HTR-8/SVneo (cell line): ENCODE measurements around the gene RHO.

ENCODE experiments used
- DNase-seq: peaks from one replicate; pipeline ENCODE4 v3.0.0; 2011; ENCODE audit warnings: low spot score, mixed read lengths; ENCODE audit not compliant: insufficient read length
- FAIRE-seq: peaks from 2 replicates; lab custom pipeline; 2011; peaks lifted over from hg19 to GRCh38; lab: Jason Lieb, UNC

RHO gene

DNA sequence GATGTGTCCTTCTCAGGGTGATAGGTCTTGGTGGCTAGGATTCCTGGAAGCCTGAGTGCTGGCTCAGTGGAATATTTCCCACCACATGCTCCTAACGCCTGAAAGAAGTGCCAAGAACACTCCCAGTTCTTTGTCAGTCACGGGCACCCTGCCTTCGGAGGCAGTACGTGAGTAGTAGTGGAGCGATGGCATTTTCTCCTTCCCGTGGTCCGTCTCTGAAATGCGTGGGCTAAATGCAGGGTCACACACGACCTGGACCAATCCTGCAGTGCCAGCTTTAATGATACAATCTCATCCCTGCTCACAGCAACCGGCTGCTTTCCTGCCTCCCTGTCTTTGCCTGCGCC is 29.1 kb downstream of the RHO start:
- DNase-seq (no peak), FAIRE-seq (no peak)

DNA sequence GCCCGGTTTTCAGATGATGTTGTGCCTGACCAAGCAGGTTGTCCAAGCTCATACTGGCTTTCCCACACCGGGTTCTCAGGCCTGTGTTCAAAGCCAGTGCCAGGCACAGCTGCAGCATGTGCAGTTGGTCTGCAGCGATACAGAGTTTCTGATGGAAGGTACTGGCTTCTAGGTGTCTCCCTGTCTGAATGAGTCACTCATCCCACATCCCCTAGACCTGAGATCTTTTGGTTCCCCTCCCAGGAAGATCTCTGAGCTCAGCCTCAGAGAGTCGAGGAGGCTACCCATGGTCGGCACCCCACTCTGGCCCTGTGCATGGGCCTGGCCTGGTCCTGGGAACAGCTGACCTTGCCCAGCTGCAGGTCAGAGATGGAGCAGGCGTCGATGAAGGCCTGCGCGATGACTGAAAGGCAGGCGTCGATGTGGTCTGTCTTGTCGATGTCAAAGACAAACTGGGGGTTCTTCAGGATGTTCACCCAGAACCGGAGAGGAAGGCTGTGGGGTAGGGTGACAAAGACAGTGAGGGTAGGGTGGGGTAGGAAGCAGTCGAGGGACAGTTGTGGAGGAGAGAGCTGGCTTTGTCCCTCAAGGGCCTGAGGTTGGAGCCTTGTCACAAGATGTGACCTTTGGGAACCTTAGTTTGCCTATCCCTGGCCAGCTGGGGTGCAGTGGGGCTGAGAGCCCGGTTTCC is 29.8 kb downstream of the RHO start:
- DNase-seq (no peak), FAIRE-seq (peak; percentile 52)

DNA sequence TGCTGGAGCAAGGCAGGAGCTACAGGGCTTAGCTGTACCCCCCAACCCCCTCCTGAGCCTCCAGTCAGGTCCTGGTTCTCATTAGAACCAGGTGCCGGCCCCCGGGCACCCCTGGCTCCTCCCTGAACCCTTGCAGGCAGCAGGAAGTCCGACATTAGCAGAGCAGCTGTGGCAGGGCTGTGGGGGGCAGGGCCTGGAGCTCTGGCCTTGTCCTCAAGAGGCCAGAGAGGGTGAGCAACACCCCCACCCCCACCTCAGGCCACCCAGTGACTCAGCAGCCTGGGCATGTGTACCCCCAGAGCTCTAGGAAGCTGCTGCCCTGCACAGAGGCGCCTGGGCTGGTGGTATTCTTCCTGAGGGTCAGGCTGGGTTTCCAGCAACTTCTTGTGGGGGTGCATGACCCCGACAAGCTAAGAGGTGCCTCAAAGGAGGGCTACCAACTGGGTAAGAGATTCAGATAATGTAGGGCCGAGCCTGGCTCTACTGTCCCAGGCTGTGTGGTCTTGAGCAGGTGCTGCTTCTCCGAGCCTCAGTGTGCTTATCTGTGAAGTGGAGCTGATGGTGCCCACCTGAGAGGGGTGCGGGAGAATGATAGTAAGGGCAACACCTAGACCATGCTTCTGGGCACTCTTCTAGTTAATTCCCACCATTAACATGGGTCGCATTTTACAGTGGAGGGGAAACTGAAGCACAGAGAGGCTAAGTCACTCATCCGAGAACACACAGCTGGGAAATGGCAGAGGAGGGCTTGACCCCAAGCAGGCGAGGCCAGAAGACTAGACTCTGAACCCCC is 30.5 kb downstream of the RHO start:
- peak; percentile 88 for DNase-seq

DNA sequence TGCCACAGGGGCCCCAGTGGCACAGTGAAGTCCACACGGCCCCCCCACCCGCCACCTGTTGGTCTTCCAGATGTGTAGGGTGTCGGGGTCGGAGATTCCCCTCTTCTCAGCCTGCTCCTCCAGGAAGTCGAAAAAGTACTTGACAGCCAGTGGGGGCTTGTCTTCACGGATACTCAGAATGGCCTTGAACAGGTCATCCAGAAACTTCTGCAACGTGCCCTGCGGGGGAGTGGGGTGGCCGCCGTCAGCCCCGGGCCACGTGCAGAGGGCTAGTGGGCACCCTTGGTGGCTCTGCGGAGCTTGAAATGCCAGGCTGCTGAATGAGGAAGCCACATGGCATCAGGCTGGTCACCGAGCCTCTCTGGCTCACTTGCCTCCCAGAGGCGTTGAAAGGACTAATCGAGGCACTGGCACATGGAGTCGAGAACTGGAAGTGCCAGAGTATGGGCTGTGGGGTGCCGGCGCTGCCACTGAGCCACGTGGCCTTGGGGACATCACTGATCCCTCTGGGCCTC is 31.2 kb downstream of the RHO start:
- DNase-seq (no peak), FAIRE-seq (no peak)

More for the DNA sequence above, 30.5 kb downstream of the RHO start:
- FAIRE-seq = peak; percentile 86

DNA sequence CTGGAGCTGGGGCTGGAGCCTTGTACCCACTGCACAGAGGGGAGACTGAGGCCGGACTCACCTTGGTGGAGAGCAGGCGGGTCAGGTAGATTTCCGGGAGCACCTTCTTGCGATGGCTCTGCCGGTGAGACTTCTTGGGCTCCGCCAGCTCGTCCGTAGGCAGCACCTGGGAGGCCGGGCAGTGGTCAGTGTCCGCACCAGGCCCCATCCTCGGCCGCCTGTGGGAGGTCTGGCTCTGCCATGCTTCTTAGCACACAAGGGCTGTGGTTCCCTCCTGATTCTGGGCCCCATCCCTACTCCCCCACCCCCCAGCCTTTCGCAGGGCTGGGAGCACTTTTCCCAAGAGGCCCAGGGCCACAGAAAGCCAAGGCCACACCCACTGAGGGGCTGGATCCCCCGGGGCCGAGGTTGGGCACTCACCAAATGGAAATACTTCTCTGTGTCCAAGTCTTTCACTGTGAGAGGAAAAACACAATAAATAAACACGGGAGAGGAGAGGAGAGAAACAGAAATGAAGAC is 31.9 kb downstream of the RHO start:
- FAIRE-seq (no peak), DNase-seq (peak; percentile 56)

DNA sequence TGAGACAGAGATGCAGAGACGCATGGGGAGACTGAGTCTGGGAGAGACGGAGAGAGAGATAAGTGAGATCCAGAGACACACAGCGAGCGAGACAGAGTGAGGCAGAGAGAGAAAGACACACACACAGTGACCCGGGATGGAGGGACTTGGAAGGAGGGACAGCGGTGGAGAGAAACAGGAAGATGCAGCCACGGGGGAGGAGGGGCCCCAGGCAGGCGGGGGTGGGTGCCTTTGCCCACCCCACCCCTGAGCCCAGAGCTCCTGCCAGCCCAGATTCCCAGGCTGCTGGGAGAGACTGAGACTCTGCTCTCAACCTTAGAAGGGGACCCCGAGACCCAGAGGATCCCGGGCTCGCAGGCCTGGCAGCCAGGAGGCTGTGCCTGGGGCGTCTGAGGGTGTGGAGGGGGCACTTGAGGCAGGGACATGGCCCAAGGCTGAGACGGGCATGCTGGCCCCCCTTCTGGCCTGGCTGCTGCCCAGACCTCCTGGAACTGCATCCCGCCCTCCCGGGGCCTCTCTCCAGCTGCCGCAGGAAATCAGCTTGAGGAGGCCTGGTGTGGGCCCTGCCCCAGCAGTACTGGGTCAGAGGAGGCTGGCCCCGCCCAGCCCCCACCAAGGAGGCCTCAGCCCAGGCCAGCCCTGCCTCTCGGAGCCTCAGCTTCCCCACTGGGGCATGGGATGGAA is 32.6 kb downstream of the RHO start:
- peak; percentile 84 for DNase-seq
- FAIRE-seq = peak; percentile 49

DNA sequence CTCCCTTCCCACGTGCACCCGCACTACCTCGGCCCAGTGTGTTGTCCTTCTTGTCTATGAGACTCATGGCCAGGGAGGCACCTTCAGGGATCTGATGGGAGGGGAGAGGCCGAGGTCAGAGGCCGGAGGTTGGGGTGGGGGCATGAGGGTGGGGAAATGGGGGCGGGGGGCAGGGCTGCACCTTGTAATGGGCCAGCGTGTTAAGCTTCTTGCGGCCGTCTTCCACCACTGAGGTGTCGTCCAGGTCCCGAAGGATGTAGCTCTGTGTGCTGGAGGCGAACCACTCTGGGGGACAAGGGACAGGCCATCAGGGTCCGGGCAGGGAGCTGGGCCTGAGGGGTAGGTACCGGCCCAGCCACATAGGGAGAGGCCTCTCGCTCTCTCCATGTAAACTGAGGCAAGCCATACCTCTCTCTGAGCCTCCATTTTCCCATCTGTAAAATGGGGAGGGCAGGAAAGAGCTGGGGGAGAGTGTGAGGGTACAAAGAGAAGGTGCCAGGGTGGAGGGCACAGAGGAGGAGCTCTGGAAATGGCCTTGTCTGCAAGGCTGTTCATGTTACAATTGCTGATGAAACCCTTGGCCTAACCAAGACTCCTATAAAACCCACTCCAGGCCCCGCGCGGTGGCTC is 33.3 kb downstream of the RHO start:
- DNase-seq (no peak), FAIRE-seq (no peak)

DNA sequence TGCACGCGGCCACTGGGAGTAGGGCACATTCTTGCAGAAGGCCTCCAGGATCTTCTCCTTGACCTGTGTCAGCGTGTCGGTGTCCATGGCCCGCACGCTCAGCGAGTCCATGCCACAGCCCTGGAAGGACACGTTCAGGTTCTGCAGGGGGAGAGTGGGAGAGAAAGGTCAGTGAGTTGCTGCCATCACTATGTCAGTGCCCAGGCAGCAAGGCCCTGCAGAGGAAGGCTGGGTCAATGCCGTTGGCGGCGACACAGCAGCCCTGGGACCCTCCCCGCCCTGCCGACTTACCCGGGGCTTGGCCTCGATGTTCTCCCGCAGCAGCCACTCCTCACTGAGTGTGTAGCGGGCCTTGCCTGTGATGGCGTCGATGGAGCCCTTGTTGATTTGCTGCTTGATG is 34.4 kb downstream of the RHO start:
- DNase-seq = no peak
- FAIRE-seq = no peak

DNA sequence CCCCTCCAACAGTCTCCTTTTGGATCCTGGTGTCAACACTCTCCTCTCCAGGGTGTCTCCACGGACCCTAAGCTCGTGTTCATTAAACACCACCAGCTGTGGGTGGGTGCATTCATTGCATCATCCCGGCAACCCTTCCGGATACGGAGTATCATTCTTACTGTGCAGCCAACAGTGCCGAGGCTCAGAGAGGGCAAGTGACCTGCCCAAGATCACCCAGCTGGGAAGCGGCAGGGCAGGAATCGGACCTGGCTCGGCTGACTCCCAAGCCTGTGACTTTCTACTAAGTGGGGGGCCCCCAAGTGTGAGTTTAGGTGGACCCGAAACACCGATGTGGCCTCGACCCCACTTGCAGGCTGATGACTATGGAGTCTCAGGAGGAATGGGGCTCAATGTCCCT is 34.9 kb downstream of the RHO start:
- no peak for FAIRE-seq

DNA sequence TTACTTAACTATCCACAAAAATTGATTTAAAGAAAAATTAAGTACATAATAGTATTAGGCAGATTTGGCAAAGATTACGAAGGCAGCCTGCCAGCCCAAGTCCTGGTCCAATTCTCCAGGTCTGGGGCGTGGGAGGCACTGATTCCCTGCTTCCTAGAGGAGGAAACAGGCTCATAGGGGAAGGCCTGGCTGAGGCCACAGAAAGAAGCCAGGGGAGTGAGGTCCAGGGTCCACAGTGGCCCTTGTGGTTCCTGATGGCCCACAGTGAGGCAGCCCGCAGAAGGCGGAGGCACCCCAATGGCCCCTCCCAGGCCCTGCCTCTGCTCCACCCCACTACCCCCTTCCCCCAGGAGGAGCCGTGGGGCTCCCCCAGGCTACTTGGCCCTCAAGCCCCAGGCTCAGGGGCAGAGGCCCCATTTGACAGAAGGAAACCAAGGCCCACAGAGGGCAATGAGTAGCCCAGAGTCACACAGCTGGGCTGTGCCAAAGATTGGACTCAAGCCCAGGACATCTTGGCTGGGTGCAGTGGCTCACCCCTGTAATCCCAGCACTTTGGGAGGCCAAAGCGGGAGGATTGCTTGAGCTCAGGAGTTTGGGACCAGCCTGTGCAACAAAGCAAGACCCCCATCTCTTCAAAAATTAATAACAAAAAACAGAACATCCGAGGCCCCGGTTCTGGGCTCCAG is 35.6 kb downstream of the RHO start:
- DNase-seq (no peak), FAIRE-seq (no peak)

More for the DNA sequence above, 34.9 kb downstream of the RHO start:
- no peak for DNase-seq

DNA sequence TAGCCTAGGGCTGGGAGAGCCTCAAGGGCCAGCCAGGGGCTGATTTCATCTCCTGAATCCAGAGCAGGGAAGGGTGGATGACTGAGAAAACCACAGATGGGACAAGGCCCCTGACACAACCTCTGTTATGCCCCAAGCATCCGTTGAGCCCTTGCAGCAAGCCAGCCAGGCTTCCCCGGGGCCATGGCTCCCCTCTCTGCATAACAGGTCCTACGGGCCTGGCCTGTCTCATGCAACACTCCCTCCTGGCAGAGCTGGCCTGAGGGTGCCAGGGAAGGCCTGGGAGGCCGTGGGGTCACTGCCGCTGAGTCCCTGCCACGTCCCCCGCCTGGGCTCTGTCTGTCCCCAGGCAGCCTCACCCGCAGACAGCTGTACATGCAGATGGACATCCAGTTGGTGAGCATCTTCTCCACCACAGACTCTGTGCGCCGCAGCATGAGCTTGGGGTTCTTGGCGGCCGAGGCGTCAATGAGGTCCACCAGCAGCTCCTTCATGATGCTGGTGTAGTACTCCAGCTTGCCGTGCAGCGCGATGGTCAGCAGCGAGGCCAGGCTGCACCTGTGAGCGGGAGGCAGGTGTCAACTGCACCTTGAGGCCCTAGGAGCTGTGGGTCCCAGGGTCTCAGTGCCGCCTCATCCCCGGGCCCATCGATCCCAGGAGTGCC is 36.7 kb downstream of the RHO start:
- FAIRE-seq (no peak), DNase-seq (no peak)

DNA sequence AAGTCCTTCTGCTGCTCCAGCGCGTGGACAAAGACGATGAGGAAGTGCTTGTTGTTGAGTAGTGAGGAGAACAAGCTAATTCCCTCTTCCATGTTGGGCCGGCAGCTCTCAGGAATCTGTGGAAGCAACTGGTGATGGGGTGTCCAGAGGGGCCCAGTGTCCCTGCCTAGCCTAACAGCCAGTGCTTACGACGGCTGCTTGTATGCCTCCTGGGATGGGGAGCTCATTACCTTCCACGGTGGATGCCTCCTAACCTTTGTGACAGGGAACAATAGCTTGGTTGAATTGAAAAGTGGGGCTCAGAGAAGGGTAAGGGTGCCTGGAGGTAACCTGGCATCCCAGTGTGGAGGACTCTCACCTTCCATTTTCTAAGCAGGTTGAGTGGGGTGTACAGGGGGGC is 37.5 kb downstream of the RHO start:
- no peak for DNase-seq
- no peak for FAIRE-seq

DNA sequence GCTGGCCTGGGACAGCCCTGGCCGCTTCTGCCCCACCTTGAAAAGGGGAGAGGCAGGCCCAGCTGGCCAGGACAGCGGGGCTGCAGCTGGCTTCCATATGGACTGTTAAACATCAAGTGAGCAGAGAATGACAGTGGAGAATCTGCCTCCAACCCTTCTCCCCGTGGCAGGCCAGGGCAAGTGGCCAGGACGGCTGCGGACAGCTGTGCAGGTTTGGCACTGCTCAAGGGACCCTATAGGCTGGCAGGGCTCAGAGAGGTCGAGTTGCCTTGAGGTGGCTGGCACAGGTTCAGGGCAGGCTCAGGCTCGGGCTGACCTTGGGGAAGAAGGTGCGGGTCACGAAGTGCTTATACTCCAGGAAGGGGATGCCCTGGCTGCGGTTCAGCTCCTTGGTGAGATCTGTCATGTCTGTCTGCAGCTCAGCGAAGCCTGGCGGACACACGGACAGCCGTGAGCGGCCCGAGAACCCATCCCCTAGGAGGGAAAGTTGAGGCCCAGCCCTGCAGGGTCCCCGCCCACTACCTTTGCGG is 38.8 kb downstream of the RHO start:
- DNase-seq (no peak), FAIRE-seq (peak; percentile 31)

DNA sequence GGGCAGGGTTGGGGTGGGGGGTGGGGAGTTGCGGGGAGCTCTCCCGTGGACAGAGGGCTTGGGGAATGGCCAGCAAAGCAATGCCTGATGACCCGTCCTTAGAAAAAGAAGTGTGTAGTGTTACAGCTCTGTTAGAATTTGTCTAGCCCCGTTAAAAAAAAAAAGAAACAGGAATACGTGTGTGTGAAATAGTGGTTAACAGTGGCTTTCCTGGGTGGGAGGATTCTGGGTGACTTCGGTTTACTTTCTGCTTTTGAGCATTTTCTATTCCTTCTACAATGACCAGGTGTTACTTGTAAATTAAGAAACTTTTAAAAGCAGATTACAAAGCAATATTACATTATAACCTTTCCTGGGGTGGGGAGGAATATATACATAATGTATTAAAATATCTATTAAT is 39.5 kb downstream of the RHO start:
- FAIRE-seq = no peak
- DNase-seq = no peak

DNA sequence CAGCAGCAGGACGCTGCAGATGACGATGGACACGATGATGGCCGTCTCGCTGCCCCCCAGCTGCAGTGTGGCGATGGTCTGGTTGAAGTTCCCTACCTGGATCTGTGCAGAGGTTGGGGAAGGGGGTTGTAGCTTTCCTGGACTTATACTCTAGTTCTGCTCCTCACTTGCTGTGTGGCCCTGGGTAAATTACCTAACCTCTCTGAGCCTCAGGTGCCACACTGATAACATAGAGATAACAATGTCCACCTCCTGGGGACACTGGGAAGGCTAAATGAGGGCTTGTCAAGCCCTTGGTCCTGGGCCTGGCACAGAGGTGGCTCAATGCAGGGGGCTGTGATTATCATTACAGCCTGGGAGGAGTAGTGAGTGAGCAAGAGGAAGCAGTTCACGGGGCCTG is 41.4 kb downstream of the RHO start:
- DNase-seq (no peak), FAIRE-seq (no peak)

DNA sequence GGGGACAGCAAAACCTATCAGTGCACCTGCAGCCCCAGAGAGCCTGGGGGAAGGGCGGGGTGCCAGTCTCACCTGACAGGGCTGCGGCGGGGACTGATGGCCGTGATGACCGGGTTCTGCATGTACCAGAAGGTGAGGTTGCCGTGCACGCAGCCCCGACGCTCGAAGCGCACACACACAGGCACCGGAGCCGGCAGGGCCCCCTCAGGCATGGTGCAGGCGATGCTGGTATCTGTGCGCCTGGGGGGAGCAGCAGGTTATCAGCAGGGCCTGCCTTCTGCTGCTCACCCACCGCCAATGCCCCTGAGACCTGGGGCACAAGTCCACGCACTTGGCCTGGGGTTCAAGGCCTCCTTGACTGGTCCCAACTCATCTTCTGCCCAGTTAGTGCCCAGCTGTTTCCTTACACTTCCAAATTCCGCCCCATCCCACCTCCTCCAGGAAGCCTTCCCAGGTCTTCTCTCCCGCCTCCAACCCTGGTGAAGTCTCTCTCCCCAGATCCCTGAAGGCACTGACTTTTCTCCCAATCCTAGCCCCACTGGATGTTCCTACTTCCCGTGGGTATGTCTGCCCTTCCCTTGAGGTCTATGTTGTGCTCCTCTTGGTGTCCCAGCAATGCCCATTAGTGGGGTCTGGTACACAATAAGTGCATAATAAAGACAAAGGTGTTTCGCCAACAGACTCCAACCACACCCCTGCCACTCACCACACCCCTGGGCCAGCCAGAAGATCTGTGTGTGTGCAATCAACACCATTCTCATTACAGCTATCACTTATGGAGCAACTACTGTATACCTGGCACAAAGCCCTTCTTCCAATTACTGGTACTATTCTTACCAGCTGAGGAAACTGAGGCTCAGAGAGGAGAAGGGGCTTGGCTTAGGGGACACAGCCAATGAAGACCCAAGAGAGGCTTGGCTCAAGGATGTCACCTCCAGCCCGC is 43.4 kb downstream of the RHO start:
- FAIRE-seq (no peak), DNase-seq (no peak)

DNA sequence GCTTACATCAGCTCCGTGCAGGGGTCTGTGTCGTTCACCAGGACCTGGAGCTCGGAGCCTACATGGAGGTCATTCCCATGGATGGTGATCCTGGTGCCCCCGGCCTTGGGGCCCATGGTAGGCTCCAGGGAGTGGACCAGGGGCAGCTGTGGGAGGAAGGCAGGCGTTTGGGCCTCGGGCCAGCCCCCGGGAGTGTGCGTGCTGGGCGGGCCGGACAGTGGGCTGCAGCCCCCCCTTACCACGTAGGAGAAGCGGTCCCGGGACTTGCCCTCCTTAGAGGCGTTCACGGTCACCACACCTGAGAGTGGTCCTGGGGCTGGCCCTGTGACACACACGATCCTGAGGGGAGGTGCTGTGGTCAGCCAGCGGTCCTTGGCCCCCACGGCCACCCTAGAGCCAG is 44.2 kb downstream of the RHO start:
- DNase-seq = no peak
- FAIRE-seq = no peak

DNA sequence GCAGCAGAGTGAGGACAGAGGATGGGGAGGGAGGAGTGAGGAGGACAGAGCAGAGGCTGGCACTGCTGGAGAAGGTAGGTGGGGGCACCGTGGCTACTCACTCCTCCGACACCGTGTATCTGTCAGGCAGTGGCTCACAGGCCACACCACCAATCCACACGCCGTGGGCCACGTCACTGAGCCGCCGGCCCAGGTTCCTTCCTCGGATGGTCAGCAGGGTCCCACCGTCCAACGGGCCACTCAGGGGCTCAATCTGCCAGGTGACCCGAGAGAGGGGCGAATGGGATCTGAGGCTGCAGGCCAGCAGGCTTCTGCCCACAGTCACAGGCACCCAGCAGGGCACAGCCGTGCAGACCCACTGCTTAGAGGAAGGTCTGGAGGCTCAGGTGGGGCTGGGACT is 45.1 kb downstream of the RHO start:
- DNase-seq (no peak), FAIRE-seq (no peak)
